IMR-90 (cell line): ENCODE measurements around the gene ZNF217.
"Not testable (repeated sequence)": the region's sequence is repeated elsewhere in the genome, so short reads cannot be mapped to it uniquely, and the experiment has no call there.

Experiments used
- CHD1 ChIP-seq: IDR thresholded peaks from 2 replicates; pipeline ENCODE4 v1.6.1; 2012; ENCODE audit warnings: low read depth, low read length, improper control_type of control experiment
- CTCF ChIP-seq: conservative IDR thresholded peaks from 2 replicates; pipeline ENCODE4 v1.5.1; 2012; ENCODE audit warnings: mild to moderate bottlenecking, low read depth, low read length, improper control_type of control experiment
- MXI1 ChIP-seq: IDR thresholded peaks from 2 replicates; pipeline ENCODE4 v1.6.1; 2012; ENCODE audit warnings: low read depth, mild to moderate bottlenecking, low read length, moderate library complexity, borderline replicate concordance
- POLR2A ChIP-seq: IDR thresholded peaks from 2 replicates; pipeline ENCODE4 v1.6.1; 2012; ENCODE audit warnings: mild to moderate bottlenecking, low read depth, low read length
- RAD21 ChIP-seq: IDR thresholded peaks from 2 replicates; pipeline ENCODE4 v1.6.1; 2012; ENCODE audit warnings: low read length, improper control_type of control experiment
- RFX5 ChIP-seq: IDR thresholded peaks from 2 replicates; pipeline ENCODE4 v1.8.0; 2012; ENCODE audit warnings: low read depth, mild to moderate bottlenecking, low read length, moderate library complexity

- not testable (repeated sequence) for TF ChIP-seq POLR2A, CTCF, CHD1, RAD21, RFX5, MXI1
Observed at GRCh38 chr20:53616489-53616888, 22.9 kb upstream of the ZNF217 start.
